ENCODE measurements around the gene LRMDA.

- TF ChIP-seq MAFK (IDR thresholded peaks at IDR 0.05; ENCODE audit: low read depth, low read length) (no peak), BHLHE40 (IDR thresholded peaks at IDR 0.05; ENCODE audit: low read depth, low read length) (no peak), SMC3 (IDR thresholded peaks at IDR 0.05; ENCODE audit: low read depth, low read length) (no peak)
These were observed 113.7 kb downstream of the LRMDA start for GRCh38 chr10:75544993-75545706.

Measured in IMR-90 (cell line).